ENCODE data around the gene PSMF1.
"Not testable (repeated sequence)": the region's sequence is repeated elsewhere in the genome, so short reads cannot be mapped to it uniquely, and the experiment has no call there.

PSMF1 gene

DNA sequence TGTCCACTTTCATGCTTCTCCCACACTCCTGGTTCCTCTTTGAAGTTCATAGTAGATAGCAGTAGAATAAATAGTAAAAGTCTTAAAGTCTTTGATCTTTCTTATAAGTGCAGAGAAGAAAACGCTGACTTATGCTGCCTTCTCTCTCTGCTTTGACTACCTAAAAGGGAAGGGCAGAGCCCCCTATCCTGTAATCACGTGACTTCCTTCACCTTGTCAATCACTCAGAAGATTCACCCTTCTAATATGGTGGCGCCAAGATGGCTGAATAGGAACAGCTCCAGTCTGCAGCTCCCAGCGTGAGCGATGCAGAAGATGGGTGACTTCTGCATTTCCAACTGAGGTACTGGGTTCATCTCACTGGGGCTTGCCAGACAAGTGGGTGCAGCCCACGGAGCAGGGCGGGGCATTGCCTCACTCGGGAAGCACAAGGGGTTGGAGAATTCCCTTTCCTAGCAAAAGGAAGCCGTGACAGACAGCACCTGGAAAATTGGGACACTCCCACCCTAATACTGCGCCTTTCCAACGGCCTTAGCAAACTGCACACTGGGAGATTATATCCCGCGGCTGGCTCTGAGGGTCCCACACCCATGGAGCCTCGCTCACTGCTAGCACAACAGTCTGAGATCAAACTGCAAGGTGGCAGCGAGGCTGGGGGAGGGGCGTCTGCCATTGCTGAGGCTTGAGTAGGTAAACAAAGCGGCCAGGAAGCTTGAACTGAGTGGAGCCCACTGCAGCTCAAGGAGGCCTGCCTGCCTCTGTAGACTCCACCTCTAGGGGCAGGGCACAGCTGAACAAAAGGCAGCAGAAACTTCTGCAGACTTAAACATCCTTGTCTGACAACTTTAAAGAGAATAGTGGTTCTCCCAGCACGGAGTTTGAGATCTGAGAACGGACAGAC, 98.4 kb downstream of the PSMF1 start:
- DNase-seq: not testable (repeated sequence)

Data from Kasumi-1 (cell line).